Activated T-cell treated with anti-CD3 and anti-CD28 coated beads for 1 hour (primary cell): ENCODE results near the gene NFIC.
A peak's percentile ranks its signal among the peaks of the same experiment; 100 is the strongest.
"Not testable (repeated sequence)": the region's sequence is repeated elsewhere in the genome, so short reads cannot be mapped to it uniquely, and the experiment has no call there.

Experiments
- DNase-seq: peaks from one replicate; pipeline ENCODE4 v3.0.0-alpha.2; 2020; ENCODE audit warnings: low read depth

NFIC gene

DNA sequence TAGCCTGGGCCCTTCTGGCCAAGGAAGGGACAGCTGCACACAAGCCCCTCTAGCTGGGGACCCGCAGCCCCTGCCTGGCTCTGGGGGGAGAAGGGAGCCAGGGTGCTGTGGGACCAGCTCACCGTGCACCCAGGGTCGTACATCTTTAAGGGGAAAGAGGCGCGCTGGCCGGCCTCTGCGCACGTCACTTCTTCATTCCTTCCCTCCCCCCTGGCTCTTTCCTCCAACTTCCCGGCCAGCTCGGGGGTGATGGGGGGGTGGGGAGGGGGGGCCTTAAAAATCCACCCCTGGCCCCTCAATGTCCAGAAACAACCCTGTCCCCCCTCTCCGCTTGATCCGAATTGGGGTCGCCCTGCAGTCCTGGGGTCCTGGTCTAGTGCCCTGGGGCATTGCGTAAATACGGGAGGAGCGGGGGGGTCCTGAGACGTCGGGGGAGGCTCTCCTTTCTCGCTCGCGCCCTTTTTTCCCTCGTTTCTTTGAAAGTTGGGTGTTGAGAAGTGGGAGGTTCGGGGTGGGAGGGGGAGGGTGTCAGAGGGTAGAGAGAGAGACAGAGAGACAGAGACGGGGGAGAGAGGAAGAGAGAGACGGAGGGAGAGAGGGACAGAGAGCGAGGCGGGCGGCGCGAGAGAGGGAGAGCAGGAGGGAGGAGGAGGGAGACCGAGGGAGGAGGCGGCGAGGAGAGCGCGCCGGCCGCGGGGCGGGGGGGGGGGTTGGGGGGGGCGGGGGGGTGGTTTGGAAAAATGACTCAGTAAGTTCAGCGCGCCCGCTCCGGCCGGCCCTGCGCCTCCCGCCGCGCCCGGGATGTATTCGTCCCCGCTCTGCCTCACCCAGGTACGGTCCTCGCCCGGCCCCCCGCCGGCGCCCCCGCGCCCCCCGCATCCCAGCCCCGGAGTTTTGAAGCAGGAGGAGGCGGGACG, at the start of gene NFIC:
Gene NFIC (plus strand): TSS at position 748 of the 917 bp plus-strand sequence. CDS start 54 bp downstream, at position 802.
- DNase-seq = no peak

DNA sequence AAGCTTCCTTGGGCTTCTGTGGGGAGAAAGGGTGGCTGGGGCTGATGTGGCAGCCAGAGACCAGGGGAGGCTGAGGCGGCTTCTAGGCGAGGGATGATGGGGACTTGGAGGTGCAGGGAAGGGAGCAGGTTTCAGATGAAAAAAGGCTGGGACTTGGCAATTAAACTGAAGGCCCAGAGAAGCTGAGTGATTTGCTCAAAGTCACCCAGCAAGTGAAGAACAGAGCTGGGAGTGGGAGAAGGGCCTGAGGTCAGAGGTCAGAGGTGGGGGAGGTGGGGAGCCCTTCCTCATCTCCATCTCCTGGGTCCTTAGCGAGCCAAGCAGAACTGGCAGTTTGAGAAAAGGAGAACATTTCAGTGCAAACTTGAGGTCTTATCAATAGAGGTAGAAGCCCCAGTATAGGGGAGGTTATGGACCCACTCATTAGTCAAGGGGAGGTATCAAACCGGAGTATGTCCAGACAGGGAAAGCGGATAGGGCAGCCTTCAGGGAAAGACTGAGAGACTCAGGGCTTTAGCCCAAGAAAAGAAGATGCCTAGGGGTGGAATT, 49.6 kb upstream of the NFIC start:
- no peak for DNase-seq

DNA sequence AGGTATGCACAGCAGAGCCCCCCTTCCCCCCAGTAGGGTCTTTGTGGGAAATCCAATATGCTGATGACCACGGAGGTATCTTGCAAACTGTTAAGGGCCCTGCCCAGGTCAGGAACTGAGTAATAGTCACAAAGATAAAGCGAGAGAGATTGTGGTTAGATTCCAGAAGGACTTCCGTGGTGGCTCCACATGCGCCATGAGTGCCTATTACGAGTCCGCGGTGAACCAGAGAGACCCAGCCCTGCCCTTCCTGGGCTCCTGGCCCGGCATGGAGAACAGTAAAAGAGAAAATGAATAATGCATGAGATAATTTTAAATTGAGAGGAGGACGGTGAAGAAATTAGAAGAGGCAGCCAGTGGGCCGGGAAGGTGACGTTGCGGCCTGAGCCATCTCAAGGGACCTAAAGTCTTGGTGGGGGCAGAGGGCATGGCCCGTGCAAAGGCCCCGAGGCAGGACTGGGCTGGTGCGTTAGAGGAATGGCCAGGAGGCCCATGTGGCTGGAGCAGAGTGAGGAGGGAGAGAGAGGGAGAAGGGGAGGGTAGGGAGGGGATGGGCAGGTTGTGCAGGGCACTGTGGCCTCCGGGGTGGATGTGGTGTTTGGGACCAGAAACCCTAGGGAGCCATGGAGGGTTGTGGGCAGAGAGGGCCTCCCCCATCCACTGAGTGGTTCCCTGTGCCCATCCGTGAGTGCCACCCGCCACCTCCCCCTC, 46.6 kb upstream of the NFIC start:
- no peak for DNase-seq

DNA sequence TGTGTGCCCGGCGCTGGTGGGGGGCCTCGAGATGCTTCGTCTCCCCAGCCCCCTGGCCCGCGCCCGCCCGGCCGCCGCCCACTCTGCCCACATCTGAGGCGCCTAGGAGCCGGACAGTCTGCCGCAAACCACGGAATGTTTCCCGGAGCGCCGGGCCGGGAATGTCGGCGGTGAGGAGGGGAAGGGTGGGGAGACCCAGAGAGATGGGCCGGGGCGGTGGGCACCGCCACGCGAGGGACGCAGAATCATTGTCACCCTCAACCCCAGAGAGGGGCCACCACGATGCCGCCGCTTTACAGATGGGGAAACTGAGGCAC, 46.1 kb upstream of the NFIC start:
- DNase-seq = no peak

DNA sequence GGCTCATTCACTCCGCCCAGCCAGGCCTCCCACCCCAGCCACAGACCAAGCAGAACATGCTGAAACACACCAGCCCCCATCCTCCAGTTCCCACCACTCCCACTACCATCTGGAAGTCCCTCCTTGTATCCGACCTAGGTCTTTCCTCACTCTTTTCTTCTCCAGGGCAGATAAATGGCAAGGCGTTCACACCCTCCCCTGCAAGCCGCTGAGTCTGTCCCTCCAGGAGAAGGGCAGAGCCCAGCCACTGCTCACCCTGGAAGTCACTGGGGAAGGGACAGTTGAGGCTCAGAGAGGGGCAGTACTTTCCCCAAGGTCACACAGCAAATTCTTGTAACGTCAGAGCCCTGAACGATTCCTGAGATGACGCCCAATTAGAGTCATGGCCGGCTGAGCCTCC, 45.5 kb upstream of the NFIC start:
- no peak for DNase-seq

DNA sequence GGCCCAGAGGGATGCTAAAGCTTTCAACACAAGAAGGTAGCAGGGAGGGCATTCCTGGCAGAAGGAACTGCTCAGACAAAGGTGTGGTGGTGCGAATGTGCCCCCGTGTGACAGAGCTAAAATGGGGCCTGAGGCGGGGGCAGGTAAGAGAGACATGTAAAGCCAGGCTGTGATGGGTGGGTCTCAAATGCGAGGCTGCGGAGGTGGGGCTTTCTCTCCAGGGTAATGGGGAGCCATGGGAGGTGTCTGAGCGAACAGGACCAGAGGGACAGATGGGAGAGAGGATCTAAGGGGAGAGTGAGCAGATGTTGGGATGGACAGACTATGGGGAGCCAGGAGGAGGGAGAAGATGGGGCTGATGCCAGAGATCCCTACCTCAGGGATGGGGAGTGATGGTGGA, 44.7 kb upstream of the NFIC start:
- DNase-seq = no peak

DNA sequence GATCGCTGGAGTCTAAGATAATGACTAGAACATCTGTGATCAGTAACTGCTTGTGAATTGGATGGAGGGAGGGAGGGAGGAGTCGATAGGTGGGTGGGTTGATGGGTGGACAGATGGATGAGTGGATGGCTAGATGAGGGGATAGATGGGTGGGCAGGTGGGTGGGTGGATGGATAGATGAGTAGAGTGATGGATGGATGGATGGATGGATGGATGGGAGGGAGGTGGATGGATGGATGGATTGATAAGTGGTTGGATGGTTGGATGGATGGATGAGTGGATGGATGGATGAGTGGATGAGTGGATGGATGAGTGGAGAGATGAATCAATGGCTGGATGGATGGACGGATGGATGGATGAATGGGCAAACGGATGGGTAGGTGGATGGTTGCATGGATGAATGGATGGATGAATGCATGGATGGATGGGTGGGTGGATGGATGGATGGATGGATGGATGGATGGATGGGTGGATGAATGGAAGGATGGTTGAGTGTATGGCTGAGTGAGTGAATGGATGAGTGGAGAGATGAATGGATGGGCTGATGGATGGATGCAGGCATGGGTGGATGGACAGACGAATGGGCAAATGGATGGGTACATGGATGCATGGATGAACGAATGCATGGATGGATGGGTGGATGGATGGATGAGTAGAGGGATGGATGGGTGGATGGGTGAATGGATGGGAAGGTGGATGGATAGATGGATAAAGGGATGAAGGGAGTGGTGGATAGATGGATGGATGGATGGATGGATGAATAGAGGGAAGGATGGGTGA, 44.0 kb upstream of the NFIC start:
- no peak for DNase-seq

DNA sequence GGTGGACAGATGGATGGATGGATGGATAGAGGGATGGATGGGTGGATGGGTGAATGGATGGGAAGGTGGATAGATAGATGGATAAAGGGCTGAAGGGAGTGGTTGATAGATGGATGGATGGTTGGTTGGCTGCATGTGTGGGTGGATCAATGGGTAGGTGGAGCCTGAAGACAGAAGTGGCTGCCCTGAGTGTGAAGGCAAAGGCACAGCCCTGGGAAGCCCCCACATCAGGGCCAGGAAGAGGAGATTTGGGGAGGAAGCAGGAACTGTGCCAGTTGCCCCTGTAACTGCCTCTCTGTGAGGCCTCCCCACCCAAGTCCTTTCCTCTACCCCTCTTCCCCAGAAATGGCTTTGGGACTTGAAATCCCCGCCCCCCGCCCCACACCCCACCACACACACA, 43.4 kb upstream of the NFIC start:
- DNase-seq = no peak

DNA sequence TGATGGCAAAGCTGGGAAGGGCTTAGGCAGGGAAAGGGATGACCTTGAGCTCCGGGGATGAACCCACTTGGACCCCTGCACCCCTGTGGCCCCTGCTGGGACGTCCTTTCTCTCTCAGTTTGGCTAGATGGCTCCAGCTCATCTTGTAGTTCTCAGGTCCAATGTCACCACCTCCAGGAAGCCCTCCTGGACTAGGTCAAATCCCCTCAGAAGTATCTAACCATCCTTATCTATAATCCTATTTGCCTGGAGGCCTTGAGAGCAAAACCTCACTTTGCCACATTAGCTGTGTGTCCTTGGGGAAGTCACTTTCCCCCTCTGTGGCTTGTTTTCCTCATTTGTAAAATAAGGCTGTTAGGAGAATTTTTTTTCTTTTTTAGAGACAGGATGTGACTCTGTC, 42.7 kb upstream of the NFIC start:
- no peak for DNase-seq

DNA sequence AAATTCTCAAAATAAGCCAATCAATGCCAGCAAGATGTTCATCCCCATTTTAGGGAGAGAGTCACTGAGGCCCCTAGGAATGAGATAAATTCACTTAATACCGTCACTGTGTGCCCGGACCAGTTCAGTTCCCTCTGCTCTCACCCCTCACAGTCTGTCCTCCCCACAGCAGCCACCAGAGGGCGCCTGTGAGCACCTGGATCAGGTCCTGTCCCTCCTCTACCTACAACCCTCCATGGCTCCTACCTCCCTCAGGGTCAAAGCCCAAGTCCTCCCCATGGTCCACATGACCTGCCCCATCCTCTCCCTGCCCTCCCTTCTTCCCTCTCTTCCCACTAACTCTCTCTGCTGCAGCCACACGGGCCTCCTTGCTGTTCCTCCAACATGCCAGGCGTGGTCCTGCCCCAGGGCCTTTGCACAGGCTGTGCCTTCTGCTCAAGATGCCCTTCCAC, 42.0 kb upstream of the NFIC start:
- peak; percentile 72 for DNase-seq

DNA sequence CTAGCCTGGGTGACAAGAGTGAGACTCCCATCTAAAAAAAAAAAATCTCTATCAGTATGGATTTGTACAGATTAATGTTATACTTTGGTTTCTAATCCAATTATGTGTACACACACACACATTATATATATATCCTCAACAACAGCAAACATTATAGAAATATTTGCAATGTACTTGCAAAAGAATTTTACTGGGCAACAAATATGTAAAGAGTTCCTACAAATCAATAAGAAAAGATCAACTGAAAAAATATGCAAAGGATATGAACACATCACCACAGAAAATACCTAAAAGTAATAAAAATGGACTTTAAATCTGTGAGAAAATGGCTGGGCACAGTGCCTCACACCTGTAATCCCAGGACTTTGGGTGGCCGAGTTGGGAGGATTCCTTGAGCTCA, 40.9 kb upstream of the NFIC start:
- no peak for DNase-seq

DNA sequence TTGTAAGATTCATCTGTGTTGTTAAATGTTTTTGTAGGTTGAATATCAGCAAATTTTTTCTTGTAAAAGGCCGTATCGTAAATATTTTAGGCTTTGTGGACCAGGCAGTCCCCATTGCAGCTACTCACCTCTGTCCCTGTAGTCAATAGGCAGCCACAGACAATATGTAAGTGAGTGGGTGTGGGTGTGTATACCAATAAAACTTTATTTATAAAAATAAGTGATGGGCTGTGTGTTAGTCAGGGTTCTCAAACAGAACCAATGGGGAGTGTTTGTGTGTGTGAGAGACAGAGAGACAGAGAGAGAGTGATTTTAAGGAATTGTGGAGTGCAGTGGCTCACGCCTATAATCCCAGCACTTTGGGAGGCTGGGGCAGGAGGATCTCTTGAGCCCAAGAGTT, 37.6 kb upstream of the NFIC start:
- no peak for DNase-seq

DNA sequence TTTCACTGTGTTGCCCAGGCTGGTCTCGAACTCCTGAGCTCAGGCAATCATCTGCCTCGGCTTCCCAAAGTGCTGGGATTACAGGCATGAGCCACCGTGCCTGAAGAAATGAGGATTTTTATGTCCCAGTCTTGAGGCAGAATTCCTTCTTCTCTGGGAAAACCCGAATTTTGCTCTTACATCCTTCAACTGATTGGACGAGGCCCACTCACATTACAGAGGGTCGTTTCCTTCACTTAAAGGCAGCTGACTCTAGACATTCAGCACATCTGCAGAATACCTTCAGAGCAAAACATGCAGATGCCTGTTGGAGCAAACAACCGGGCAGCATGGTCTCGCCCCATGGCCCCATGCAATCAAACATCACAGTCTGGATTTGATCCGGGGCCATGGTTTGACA, 36.3 kb upstream of the NFIC start:
- DNase-seq = no peak

DNA sequence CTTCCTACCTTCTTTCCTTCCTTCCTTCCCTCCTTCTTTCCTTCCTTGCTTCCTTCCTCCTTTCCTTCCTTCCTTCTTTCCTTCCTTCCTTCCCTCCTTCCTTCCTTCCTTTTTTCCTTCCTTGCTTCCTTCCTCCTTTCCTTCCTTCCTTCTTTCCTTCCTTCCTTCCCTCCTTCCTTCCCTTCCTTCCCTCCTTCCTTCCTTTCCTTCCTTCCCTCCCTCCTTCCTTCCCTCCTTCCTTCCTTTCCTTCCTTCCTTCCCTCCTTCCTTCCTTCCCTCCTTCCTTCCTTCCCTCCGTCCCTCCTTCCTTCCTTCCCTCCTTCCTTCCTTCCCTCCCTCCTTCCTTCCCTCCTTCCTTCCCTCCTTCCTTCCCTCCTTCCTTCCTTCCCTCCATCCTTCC, 34.2 kb upstream of the NFIC start:
- DNase-seq = not testable (repeated sequence)

DNA sequence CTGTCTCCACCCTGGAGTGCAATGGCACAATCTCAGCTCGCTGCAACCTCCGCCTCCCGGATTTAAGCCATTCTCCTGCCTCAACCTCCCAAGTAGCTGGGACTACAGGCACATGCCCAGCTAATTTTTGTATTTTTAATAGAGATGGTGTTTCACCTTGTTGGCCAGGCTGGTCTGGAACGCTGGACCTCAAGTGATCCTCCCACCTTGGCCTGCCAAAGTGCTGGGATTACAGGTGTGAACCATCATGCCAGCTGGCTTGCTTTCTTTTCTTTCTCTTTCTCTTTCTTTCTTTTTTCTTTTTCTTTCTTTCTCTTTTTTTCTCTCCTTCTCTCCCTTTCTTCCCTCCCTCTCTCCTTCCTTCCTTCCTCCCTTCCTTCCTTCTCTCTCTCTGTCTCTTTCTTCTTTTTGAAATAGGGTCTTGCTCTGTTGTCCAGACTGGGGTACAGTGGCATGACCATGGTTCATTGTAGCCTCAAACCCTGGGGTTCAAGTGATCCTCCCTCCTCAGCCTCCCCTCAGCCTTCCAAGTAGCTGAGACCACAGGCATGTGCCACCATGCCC, 33.3 kb upstream of the NFIC start:
- DNase-seq = no peak

DNA sequence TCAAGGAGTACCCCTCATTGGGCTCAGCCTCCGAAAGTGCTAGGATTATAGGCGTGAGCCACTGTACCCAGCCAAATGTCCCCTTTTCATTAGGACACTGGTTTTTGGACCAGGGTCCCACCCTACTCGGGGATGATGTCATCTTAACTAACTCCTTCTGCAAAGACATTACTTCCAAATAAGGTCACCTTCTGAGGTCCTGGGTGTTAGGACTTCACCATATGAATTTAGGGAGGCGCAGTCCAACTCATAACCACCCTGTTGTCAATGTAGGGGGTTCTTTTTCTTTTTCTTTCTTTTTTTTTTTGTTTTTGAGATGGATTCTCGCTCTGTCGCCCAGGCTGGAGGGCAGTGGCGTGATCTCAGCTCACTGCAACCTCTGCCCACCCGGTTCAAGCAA, 32.7 kb upstream of the NFIC start:
- DNase-seq = no peak

DNA sequence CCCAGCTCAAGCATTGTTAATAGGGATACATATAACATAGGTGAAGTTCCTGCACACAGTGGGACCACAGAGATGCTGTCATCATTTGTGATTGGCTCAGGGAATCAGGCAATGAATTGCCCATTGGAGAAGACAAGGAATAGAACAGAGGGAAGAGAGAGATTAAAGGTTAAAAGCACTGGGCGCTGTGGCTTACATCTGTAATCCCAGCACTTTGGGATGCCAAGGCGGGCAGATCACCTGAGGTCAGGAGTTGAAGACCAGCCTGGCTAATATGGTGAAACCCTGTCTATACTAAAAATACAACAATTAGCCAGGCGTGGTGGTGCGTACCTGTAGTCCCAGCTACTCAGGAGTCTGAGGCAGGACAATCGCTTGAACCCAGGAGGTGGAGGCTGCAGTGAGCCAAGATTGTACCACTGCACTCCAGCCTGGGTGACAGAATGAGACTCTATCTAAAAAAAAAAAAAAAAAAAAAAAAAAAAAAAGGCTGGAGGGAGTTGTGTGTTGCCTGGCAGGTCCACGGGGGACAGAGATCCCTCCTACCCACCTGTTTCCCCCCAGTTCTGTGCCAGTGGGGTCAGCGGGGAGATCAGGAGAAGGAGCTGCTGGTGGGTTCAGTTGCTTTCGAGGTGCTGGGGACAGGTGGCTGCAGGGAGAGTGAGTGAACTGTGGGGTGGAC, 31.5 kb upstream of the NFIC start:
- DNase-seq = not testable (repeated sequence)

DNA sequence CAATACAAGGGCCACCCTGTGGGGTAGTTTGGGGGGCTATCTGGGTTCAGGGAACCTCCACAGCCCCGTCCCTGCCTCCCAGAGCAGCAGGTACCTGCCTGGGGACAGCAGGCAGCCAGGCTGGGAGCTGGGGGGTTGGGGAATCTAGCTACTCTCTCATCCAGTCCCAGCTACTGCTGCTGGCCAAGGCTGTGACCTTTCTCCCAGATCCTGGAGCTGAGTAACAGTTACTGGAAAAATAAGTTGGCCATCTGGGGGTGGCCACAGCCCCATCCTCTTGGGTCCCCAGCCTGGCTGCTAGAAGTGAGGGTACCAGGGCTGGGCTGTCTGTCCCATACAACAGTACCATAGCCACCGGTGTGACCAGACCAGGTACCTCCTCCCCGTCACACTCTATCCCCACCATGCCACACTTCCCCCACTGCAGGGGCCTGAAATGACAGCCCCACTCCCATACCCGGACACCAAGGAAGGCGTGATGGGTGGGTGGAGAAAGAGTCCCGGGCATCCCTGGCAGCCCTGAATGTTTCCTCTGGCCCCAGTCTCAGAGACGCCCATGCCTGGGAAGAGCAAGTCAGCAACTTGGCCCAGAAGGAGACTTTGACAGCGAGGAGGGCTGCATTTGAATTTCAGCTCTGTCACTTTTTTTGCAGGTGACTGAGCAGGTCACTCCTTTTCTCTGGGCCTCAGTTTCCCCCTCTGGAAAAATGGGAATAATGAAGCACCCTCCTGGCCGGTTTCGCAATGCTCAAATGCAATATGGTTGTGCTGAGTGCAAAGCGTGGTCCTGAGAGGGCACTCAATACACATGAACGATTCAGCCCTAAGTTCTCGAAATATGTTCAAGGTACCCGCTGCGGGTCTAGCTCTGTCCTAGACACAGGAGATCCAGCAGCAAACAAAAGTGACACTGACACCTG, 30.7 kb upstream of the NFIC start:
- no peak for DNase-seq

DNA sequence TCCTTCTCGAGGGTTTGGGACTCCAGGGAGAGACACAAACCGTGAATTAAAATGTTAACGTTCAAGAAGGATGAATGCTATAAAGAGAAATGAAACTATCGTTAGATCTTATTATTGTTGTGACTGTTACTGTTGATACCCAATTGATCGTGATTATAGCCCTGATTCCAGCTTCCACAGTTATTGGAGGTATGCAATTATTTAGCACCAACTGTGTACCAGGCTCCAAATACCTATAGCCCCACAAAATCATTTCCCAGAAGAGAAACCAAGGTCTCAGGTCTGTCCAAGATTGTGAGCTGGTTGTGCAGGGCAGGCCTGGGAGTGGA, 30.1 kb upstream of the NFIC start:
- no peak for DNase-seq

DNA sequence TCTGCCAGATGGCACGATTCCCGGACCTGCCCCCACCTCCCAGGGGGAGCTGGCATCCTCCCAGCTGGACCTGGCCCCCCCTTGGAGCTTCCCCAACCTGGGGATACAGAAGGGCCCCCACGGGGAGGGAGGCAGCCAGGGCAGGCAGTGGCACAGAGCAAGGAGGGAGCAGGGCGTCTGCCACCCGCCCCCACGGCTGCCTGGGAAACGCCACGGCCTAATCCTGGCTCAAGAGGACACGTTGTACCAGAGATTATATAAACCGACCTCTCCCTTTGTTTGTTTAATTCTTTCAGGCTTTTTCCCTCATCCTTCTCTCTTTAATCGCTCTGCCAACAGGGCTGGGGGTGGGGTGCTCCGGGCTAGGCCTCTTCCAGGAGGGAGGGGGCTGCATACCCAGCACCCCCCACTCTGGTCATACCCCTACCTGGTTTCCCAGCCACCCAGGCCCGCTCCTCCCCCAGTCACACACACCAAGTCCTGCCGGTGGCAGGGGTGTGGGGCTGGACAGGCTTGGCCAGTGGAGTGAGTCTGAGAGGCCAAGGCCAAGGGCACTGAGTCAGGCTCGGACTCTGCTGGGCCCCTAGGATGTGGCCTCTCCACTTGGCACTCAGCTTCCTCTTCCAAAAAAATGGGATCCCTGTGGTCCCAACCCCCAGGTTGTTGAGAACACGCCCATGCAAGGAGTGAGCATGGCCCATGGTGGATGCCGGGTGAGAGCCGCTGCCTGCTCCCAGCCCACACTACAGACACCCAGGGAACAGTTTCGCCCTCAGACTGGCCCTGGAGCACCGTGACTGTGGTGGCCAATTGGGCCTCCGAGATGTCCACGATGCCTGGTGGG, 29.5 kb upstream of the NFIC start:
- DNase-seq = no peak
